UCSD-AML1 (cell line): ENCODE results near the gene WBP1L.
"Not testable (repeated sequence)": the region's sequence is repeated elsewhere in the genome, so short reads cannot be mapped to it uniquely, and the experiment has no call there.

ENCODE experiments used
- DNase-seq: peaks from one replicate; lab custom pipeline; 2025; ENCODE audit not compliant: unreplicated experiment; lab: John Stamatoyannopoulos, UW

WBP1L gene

DNA sequence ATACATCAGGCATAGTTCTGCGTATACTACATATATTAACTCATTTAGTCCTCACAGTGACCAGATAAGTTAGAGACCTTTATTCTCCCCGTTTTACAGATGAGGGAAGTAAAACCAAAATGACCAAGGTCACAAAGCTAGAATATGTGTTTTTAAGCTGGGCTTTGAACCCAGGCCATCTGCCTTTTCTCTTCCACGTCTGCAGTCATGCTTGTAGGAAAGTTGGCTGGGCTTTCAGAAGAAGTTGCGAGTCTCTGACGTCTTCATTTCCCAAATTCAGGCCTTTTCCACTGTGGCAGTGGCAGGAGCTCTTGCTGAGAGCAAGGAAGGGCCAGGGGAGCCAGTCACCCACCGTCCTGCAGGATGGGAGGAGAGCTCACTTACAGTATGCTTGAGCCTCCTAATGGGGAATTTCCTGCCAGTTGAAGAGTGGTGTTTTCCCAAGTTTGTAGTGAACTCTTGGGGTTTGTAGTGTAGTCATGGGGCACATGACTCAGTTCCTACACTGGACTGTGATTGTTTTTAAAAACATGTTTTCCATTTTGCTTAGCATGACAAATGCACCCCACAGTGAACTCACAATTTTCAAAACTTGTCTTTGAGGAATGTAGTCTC, 59.3 kb downstream of the WBP1L start:
- no peak for DNase-seq

DNA sequence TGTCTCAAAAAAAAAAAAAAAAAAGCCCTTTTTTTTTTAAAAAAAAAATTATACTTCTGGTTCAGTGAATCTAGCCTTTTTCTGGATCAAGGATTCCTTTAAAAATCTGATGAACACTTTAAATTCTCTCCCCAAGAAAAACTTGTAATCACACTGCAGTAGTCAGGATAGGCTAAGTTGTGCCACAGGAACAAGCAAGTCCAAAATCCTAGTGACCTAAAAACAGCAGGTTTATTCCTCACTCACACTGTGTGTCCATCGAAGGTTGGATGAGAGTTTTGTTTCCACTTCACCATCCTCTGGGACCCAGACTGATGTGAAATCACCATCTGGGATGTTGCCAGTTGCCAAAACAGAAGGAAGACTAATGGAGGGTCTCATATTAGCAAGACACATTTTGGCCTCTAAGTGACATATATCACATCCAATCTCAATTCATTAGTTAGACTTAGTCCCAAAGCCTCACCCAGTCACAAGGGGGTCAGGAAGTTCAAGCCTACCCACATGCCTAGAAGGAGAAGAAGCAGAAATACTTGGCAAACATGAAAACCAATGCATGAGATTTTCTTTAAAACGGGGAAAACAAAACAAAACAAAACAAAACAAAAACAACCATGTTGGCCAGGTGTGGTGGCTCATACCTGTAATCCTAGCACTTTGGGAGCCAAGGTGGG, 60.8 kb downstream of the WBP1L start:
- no peak for DNase-seq

DNA sequence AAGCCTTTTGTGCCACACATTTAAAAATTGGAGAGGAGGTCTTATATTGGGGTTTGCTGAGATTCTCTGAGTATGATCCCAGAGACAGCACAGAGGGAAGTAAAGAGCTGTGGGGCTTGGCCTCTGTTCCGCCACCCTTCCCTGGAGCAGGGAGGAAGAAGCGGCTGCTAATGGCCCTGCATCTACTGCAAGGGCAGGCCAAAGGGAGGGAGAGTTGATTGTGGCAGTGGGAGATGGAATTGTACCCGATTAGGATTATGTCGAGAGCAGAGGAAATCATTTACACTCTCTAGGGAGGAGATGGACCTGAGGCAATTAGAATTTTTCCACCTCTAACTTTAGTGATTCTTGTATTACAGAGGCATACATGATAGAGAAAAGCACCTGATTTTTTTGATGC, 64.6 kb downstream of the WBP1L start:
- DNase-seq: no peak

DNA sequence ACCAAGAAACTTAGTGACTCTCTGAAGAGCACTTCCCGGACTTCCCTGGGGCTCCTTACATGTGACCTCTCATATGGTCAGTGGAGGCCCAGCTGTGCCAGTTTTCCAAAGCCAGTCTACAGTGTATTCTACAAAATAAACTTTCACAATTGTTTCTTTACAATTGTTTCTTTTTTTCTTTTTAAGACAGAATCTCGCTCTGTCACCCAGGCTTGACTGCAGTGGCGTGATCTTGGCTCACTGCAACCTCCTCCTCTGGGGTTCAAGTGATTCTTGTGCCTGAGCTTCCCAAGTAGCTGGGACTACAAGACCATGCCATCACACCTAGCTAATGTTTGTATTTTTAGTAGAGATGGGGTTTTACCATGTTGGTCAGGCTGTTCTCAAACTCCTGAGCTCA, 67.6 kb downstream of the WBP1L start:
- no peak for DNase-seq

DNA sequence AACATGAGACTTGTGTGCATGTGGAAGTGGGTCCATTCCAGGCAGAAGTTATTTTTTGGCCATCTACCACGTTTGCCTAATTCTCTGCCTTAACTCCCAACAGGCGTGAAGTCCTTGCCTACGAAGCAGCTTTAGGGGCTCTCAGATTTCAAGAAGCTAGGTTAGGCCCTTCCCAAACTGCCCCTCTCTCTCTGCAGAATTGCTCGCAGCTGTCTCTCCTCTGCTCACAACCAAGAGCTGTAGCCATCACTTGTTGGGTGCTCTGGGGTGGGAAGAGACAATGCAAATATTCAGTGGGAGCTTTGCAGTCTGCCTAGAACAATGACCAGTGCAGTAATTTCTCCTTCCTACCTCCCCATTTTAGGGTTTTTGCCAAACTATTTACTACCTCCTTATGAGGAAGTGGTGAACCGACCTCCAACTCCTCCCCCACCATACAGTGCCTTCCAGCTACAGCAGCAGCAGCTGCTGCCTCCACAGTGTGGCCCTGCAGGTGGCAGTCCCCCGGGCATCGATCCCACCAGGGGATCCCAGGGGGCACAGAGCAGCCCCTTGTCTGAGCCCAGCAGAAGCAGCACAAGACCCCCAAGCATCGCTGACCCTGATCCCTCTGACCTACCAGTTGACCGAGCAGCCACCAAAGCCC, 68.6 kb downstream of the WBP1L start:
- DNase-seq: peak; percentile 55

DNA sequence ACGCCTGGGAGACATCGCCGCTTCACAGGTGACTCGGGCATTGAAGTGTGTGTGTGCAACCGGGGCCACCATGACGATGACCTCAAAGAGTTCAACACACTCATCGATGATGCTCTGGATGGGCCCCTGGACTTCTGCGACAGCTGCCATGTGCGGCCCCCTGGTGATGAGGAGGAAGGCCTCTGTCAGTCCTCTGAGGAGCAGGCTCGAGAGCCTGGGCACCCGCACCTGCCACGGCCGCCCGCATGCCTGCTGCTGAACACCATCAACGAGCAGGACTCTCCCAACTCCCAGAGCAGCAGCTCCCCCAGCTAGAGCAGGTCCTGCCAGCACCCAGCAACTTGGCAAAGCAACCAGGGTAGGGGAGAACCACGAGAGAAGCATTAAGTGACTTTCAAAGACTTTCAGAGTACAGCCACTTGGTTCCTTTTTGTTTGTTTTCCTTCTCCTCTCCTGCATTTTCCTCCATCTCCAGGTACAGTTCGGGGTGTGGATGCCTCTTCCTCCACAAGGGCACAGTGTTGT, 69.3 kb downstream of the WBP1L start:
- no peak for DNase-seq

DNA sequence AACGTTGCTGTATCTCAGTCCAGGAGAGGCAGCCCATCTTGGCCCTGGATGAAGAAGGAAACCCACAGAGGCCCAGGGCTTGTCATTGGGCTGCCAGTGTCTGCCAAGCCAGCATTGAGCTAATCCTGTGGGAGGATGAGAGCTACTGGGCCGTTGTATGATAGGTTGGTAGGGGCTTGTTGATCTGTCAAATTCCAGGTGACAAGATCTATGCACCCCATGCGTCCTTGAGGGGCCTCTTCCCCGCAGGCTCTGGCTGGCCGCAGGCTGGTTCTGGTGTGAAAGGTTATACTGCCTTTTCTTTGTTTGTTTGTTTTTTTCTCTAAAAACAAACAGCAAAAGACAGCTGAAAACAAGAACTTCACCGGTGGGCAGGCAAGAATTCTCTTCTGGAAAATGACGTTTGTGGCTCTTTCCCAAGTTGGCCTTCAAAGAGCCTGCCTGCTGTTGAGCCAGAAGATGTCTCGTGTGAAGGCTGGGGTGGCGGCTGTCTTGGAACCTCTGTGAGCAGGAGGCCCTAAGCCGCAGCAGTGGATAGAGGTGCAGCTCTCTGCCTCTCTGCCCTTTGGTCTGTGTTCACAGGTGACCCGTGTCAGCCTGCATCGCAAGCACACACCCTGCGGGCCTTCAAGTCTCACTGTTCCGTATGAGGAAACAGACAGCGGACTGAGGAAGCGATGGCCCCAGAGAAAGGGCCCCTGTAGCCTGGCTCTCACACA, 70.1 kb downstream of the WBP1L start:
- DNase-seq: no peak

DNA sequence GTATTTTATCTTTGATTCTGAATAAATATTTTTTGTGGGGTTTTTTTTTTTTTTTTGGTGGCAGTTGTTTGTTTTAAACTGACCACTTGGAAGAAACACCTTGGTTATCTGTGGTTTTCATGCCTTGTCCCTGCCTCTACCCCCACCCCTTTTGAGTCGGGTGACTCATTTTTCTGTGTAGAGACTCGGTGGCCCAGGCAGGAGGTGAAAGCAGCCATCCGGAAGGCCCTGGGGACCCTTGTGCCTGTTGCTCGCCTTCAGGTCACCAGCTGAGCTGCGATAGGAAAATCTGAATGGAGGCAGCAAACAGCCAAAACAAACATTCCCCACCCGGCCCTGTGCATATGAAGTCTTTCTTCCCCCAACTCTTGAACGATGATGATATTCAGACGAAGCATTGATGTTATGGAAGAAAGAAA, 70.7 kb downstream of the WBP1L start:
- no peak for DNase-seq

DNA sequence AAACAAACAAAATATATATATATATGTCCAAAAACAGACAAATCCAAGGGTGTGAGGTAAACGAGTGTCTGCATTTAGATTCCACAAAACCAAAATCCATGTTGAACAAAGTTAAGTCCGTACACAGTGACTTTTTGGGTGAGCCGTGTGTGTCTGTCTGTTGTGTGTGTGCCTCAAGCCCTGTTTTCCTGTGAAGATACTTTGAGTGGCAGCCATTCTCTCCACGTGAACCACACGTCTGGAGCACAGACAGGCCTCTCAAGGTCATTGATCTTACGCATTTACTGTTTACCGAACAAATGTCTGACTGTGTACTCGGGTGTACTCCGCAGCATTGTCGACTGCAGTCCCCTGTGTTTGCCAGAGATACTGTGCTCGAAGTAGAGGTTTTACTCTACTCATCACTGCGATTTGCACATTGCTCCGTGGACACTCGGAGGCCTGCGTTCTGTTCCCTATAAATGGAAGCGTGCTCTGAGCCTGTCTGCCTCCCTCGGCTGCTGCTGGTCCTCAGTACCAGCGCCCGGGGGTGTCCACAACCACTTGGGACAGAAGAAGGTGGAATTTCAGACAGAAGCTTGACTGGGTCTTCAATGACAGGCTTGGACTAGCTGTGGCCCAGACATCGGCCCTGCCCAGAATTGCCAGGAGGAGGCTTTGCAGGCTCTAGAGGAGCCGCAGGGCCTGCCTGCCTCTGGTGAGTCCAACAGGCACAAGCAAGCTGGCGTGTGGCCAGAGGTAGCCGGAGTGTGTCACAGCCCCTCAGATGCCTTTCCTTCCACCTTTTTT, 71.3 kb downstream of the WBP1L start:
- no peak for DNase-seq

DNA sequence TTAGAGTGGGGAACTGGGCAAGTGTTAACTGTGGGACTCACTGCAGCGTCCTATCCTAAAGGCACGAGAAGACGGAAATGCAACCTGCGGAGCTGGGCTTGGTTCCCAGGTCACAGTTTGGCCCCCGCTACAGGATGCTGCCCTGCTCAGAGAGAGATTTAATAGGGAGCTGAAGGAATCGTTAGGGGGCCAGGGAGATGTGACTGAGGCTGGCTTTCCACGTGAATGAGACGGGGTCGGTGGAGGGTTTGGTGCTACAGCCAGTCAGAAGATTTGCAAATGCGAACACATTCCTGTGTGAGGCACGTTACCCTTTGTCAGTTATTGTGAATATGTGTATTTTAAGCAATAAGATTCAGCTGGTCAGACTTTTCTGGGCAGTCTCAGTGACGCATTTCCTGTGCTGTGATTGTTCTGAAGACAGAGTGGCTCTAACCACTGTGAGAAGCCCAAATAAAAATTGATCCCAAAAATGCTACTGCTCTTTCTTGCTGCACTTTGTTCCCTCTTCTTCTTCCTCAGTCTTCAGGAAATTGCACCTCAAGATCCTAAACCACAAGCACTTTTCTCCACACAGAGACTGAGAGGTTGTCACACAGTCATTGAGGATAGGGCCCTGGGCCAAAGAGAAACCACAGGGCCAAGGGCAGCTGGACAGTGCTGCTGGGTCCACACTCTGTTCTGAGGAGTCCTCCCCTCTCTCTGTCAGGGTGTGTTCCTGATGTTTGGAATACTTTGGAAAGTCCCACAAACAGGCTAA, 72.2 kb downstream of the WBP1L start:
- DNase-seq: no peak

DNA sequence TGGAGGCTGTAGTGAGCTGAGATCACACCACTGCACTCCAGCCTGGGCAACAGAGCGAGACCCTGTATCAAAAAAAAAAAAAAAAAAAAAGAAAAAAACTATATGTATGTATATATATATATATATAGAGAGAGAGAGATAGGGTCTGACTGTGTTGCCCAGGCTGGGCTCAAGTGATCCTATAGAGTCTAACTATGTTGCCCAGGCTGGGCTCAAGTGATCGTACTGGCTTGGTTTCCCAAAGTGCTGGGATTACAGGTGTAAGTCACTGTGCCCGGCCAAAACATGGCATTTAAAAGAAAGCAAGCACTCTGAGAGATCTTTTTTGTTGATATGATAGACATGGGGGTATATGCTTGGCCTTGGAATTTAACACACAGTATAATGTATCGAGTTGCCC, 73.4 kb downstream of the WBP1L start:
- DNase-seq: no peak

DNA sequence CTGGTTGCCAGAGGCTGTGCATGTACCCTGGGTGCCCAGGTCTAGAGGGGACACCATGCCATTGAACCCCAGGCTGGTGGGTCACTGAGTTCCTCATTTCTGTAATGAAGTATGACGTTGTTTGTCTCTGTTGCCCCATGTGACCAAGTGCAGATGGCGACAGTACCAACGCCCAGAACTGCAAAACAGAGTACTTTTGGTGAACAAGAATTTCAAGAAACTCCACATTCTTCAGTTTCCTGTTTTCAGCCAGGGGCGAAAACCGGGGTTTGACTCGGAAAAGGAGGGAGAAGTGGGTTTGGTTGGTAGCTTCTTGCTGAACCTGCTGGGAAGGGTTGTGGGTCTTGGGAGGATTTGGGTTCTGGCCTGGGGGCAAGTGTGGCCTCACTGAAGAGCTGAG, 75.3 kb downstream of the WBP1L start:
- DNase-seq: no peak

DNA sequence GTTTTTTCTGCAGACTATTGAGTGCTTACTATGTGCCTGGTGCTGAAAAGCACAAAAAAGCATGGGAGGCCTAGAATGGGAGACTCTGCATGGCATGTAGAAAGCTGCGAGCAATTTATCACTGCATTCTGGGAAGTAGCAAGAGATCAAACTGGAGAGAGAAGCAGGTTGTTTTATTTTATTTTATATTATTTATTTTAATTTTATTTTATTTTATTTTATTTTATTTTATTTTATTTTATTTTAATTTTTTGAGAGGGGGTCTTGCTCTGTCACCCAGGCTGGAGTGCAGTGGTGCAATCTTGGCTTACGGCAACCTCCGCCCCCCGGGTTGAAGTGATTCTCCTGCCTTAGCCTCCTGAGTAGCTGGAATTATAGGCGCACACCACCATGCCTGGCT, 76.3 kb downstream of the WBP1L start:
- not testable (repeated sequence) for DNase-seq

DNA sequence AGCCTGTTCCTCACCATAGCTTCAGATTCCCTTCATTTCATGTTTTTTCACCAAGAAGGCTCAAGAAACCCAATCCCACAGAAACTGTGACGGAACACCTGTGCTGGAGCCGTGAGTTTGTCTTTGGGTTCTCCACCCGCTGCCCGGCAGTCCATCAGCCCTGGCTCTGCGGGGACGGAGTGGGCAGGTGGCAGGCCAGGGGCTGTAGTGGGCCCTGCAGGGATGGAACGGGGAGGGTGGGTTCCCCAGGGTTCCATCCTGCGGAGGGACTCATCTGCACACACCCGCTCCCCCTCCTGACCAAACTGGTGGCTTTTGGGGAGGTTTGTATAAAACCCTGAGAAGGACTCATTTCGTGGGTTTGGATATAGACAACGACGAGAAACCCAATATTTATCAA, 78.5 kb downstream of the WBP1L start:
- no peak for DNase-seq

DNA sequence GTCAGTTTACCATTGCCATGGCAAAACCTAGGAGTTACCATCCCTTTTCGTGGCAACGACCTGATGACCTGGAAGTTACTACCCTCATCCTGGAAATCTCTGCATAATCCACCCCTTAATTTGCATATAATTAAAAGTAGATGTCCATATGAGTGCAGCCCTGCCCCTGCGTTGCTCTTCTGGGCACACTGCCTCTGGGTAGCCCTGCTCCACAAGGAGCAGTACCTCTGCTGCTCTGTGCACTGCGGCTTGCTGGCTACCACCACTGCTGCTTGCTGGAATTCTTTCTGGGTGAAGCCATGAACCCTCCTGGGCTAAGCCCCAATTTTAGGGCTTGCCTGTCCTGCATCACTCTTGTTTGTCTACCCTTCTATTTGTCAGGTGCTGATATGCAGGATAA, 80.9 kb downstream of the WBP1L start:
- no peak for DNase-seq

DNA sequence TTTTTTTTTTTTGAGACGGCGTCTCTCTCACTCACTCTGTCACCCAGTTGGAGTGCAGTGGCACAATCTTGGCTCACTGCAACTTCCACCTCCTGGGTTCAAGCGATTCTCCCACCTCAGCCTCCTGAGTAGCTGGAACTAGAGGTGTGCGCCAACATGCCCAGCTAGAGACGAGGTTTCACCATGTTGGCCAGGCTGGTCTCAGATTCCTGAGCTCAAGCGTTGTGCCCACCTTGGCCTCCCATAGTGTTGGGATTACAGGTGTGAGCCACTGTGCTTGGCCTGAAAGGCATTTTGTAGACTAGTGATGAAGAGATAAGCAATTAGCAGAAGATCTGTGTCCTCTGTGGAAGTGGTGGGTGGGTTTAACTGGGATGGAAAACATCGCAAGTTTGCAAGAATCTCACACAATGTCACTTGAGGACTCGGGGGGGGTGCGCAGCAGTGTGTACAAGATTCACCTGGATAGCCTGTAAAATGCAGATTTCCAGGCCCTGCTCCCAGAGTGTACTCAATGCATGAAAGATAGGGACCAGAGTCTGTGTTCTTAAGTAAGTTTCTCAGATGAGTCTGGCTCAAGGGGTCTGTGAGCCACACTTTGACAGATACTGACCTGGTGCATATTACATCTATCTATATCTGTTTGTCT, 82.5 kb downstream of the WBP1L start:
- DNase-seq: no peak

DNA sequence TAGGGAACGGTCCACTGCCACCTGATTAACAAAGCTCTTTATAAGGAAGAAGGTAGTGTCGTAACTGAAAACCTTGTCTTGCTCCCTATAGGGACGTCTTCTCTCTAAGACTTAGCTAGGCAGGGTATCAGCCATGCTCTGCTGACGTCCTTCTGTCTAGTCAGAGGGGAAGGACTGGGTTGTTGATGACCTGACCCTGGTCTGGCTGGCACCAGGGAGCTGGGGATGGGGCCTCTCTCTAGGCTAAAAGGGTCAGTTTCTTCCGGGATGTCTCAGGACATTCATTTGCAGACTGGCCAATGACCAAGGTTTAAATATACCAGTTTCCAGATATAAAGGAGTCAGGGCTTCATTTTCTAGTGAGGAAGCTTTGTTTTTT, 83.8 kb downstream of the WBP1L start:
- DNase-seq: no peak

DNA sequence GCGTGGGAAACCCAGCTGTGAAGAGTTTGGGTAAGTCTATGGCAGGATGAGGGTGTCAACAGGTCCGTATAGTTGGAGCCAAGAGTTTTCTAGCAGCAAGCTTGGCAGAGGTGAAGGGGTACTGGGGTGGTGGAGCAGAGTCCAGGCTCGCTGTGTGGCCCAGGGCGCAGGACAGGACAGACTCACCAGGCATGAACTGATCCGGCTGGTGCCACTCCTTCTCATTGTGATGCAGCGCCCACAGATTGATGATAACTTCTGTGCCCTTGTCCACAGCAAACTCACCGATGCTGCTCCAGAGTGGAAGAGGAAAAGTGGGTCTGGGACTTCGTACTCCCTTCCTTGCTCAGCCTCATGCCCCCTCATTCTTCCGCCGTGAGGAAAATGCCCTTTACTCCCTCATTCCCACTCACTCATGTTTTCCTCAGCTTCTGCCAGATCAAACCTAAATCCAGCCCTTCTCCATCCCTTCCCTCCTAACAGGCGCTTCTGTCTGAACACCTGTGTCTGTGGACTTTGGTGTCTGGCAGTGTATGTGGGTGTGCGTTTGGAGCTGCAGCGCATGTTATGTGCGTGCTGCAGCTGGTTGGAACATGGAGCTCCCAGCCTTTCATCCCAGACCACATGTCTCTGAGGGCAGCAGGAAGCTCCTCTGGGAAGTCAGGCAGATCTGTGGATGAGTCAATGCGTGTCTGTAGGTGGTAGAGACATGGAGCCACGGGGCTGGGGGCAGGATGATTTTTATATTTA, 87.7 kb downstream of the WBP1L start:
- no peak for DNase-seq

DNA sequence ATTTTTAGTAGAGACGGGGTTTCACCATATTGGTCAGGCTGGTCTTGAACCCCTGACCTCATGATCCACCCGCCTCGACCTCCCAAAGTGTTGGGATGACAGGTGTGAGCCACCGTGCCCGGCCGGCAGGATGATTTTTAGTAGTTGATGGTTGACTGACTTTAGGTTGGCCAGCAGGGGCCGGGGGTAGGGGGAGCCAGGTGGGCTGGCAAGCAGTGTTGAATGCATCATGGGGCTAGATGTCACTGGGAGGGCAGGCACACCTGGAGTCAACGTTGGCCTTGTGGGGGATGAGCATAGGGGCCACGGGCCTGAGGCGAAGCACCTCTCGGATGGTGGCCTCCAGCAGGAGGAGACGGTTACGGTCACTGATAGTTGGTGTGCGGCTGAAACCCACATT, 88.5 kb downstream of the WBP1L start:
- DNase-seq: no peak
